Upper lobe of left lung (tissue), 6 donors: ENCODE results near the gene CYB561. TPM values are rescaled to one million over a fixed set of nuclear protein-coding genes. Genes with fewer than 3 reads are reported as not detected.
A peak's percentile ranks its signal among the peaks of the same experiment; 100 is the strongest.

Source experiments
- ATAC-seq, 2 donors: fragments of 200-7000 bp; cut with Tn5 transposase; one replicate each; pipeline ENCODE4 v1.9.1; 2022; ENCODE audit warnings: mild to moderate bottlenecking in 2 of 2, moderate library complexity in 2 of 2; ENCODE audit not compliant: low FRiP score in 2 of 2
- DNase-seq, 2 donors: peaks; one replicate each; pipeline ENCODE4 v3.0.0-alpha.2; 2019 to 2020
- H3K27ac ChIP-seq, 4 donors: fragments of 200-600 bp; sonication (generic); one replicate each; pipeline ENCODE4 v1.5.1; 2016 to 2019
- H3K27me3 ChIP-seq, 4 donors: fragments of 200-600 bp; sonication (generic); one replicate each; pipeline ENCODE4 v1.5.1; 2017 to 2019
- H3K36me3 ChIP-seq, 4 donors: fragments of 200-600 bp; sonication (generic); one replicate each; pipeline ENCODE4 v1.5.1; 2016 to 2019
- H3K4me1 ChIP-seq, 4 donors: fragments of 200-600 bp; sonication (generic); one replicate each; pipeline ENCODE4 v1.5.1; 2018 to 2019
- H3K4me3 ChIP-seq, 4 donors: fragments of 200-600 bp; sonication (generic); one replicate each; pipeline ENCODE4 v1.5.1; 2017 to 2019; ENCODE audit warnings: mild to moderate bottlenecking in 2 of 4, moderate library complexity in 1 of 4
- H3K9me3 ChIP-seq, 4 donors: fragments of 200-600 bp; sonication (generic); one replicate each; pipeline ENCODE4 v1.5.1; 2018 to 2019
- CTCF ChIP-seq, 6 experiments: fragments of 450-650 bp in 4 of 6; fragments of 200-600 bp in 2 of 6; sonication (generic) in 2 of 6; IDR thresholded peaks; one replicate each; pipeline ENCODE4 v1.5.1; 2016 to 2019; ENCODE audit warnings: antibody characterized with exemption in 6 of 6
- EP300 ChIP-seq, 4 donors: sonication (generic); formaldehyde crosslinking; IDR thresholded peaks; one replicate each; pipeline ENCODE4 v1.5.1; 2017; ENCODE audit warnings: antibody characterized with exemption in 4 of 4, control low read depth in 2 of 4
- POLR2A ChIP-seq, 4 donors: fragments of 450-650 bp; IDR thresholded peaks; one replicate each; pipeline ENCODE4 v1.5.1; 2016 to 2017; ENCODE audit warnings: antibody characterized with exemption in 4 of 4, mild to moderate bottlenecking in 2 of 4
- POLR2AphosphoS5 ChIP-seq, 2 donors: sonication (generic); formaldehyde crosslinking; IDR thresholded peaks; one replicate each; pipeline ENCODE4 v1.5.1; 2017; ENCODE audit warnings: antibody characterized with exemption in 2 of 2
- WGBS, 2 donors: methylation state at CpG; one replicate each; pipeline ENCODE4 v1.1.5; 2017 to 2018; 5-methylcytosine and 5-hydroxymethylcytosine counted together
- small RNA-seq, 4 donors: library from RNA; depleted of rRNA; stranded (forward); fragments of <200 nt; gene quantifications; one replicate each; pipeline ENCODE3, GENCODE V24; 2016
- total RNA-seq, 6 donors: library from RNA; depleted of rRNA in 4 of 6; stranded (reverse); fragments of >200 nt in 4 of 6; gene quantifications; one replicate each; pipeline versions ENCODE4 v1.1.0 to v1.2.1, GENCODE V29; 2016 to 2021
- donor health status: DM: no; HTN: no; CAD: no; lungs with moderate emphysema.
- donor health status: DM: no; HTN: yes; CAD: no; lungs with severe emphysema.

The CYB561 gene
- total RNA-seq, 6 donors from 2014 or later = 53.7 to 124 (median 64.4) TPM

DNA sequence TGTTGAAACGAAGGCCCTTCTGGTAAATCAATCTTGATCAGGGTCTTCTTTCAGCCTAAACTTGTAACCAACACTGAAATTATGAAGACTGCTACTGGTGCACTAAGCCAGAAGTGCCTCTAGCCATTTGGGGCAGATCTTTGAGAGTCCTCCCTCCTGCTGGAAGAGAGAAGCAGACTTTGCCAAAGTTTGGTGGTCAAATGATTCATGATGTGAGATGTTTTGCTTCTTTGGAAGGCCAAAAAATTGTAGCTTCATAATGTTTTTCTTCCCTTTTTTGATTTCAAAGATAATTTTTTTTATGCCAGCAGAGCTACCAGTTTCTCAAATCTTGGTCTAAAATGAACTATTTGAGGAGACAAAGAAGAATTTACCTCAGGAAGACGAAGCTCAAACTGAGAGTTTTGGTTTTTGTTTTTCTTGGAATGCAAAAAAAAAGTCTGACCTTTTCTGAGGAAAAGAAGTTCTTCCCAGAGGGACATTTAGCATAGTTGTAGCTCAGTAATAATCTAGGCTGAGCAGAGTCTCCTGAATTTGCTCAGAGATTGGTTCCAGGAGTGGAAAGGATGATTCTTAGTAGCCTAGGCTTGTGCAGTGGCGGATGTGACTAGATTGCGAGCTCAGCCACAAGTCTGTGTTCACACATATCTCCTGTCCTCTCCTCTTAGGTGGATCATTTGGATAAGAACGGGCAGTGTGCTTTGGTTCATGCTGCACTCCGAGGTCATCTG, 50.9 kb downstream of the CYB561 start:
- ATAC-seq (peak in 1 of 2 donors; percentile 63), DNase-seq (no peak)
- no peak for TF ChIP-seq CTCF (IDR thresholded peaks at IDR 0.05)
- TF ChIP-seq POLR2AphosphoS5 (IDR thresholded peaks at IDR 0.05) = no peak
- no peak for TF ChIP-seq POLR2A (IDR thresholded peaks at IDR 0.05)
- no peak for TF ChIP-seq EP300 (IDR thresholded peaks at IDR 0.05)
- Histone ChIP-seq H3K27me3 (no peaks in the 10 kb centered on the region), H3K27ac (peak overlapping the region in 1 of 4 donors; percentile 2), H3K4me1 (peaks cover 0 to 21% (median 8%) of the 10 kb centered on the region in 4 donors), H3K9me3 (no peaks in the 10 kb centered on the region), H3K36me3 (peaks cover 3 to 22% (median 8%) of the 10 kb centered on the region in 4 donors), H3K4me3 (no peak overlapping the region)
- WGBS, 2 donors = 75 to 80% methylated on average over 6 of the region's 6 CpGs

GRCh38 chr17:63390090-63390489, 56.0 kb downstream of the CYB561 start:
- H3K4me1 ChIP-seq = no peaks in the 10 kb centered on the region
- no peak for TF ChIP-seq POLR2A (IDR thresholded peaks at IDR 0.05)
- no peak for TF ChIP-seq CTCF (IDR thresholded peaks at IDR 0.05)
- no peak for TF ChIP-seq POLR2AphosphoS5 (IDR thresholded peaks at IDR 0.05)
- TF ChIP-seq EP300 (IDR thresholded peaks at IDR 0.05) = no peak
- no peak overlapping the region for H3K4me3 ChIP-seq
- H3K27ac ChIP-seq = no peak overlapping the region
- no peaks in the 10 kb centered on the region for H3K9me3 ChIP-seq
- ATAC-seq (no peak), DNase-seq (no peak)
- 89 to 98% methylated on average over 5 of the region's 5 CpGs for whole genome bisulfite sequencing, 2 donors
- no peaks in the 10 kb centered on the region for H3K27me3 ChIP-seq
- H3K36me3 ChIP-seq = peaks cover 0 to 26% (median 13%) of the 10 kb centered on the region in 4 donors

DNA sequence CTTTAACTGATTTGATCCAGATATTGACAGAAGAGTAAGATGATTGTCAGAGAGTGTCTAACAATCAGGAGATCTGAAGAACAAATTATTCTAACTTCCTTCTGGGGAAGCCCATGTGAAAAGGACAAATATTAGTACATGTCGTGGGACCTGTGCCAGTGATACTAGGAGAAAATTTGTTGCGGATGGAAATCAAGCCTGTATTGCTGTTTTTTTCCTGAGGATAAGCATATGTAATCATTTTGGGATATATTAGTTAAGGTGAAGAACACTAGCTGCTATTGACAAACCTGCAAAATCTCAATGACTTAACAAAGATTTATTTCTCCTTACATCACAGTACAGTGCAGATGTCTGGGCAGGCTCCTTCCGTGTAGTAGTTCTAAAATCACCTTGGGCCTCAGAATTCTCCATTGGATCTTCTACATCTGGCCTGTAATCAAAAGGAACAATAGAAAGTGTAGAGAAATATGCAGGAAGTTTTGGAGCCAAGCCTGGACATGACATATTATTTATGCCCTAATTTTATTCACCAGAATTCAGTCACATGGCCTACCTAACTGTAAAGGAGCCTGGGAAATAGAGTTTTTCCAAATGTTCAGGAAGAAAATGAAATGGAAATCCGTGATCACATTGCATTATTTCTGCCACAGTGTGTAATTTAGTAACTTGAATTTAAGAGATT, 58.3 kb downstream of the CYB561 start:
- Histone ChIP-seq H3K36me3 (peaks cover 0 to 26% (median 12%) of the 10 kb centered on the region in 4 donors), H3K4me1 (no peaks in the 10 kb centered on the region), H3K9me3 (no peaks in the 10 kb centered on the region), H3K4me3 (no peak overlapping the region), H3K27me3 (no peaks in the 10 kb centered on the region), H3K27ac (no peak overlapping the region)
- 75 to 77% methylated on average over 4 of the region's 4 CpGs for WGBS, 2 donors
- TF ChIP-seq POLR2A (IDR thresholded peaks at IDR 0.05) = no peak
- TF ChIP-seq CTCF (IDR thresholded peaks at IDR 0.05) = no peak
- no peak for TF ChIP-seq POLR2AphosphoS5 (IDR thresholded peaks at IDR 0.05)
- no peak for TF ChIP-seq EP300 (IDR thresholded peaks at IDR 0.05)
- no peak for DNase-seq
- ATAC-seq = no peak

- Histone ChIP-seq H3K27ac (no peak overlapping the region), H3K4me3 (no peak overlapping the region), H3K36me3 (peaks cover 0 to 14% (median 5%) of the 10 kb centered on the region in 4 donors), H3K27me3 (no peaks in the 10 kb centered on the region), H3K4me1 (no peaks in the 10 kb centered on the region), H3K9me3 (no peaks in the 10 kb centered on the region)
- TF ChIP-seq CTCF (IDR thresholded peaks at IDR 0.05) (no peak), POLR2A (IDR thresholded peaks at IDR 0.05) (no peak), EP300 (IDR thresholded peaks at IDR 0.05) (no peak), POLR2AphosphoS5 (IDR thresholded peaks at IDR 0.05) (no peak)
- no peak for ATAC-seq
- DNase-seq = no peak
Observed at GRCh38 chr17:63382826-63383225, 63.3 kb downstream of the CYB561 start.

Small RNA genes within 50 kb of the gene (small RNA-seq; reads per million reads assigned to genes)
- gene AC005828.6 = 0 reads per million in 4 donors

Other genes with a start within 250 kb of the CYB561 start
- 10 to 100 TPM; 21.1 to 90.6 (median 65.1) TPM for gene ACE, start 30.8 kb upstream of the CYB561 start, total RNA-seq
- gene KCNH6, start 77.1 kb upstream of the CYB561 start, total RNA-seq = 1 to 10 TPM in 1 of 6 donors, under 1 TPM in 3, not detected in 2; 0.22 to 4.2 (median 0.31) TPM
- gene DCAF7, start 104.2 kb upstream of the CYB561 start, total RNA-seq = 10 to 100 TPM; 26.0 to 86.3 (median 42.3) TPM
- 10 to 100 TPM in 5 of 6 donors, 1 to 10 TPM in 1; 6.3 to 17.5 (median 13.5) TPM for gene TACO1, start 154.6 kb upstream of the CYB561 start, total RNA-seq
- 100 to 1,000 TPM in 1 of 6 donors, 10 to 100 TPM in 5; 55.1 to 116 (median 60.4) TPM for gene MAP3K3, start 176.1 kb upstream of the CYB561 start, total RNA-seq